K562 (cell line): ENCODE results near the gene GRB2. TPM values are rescaled to one million over a fixed set of nuclear protein-coding genes. Genes with fewer than 3 reads are reported as not detected.

Source experiments
- FOXJ3 ChIP-seq: sonication (generic); formaldehyde crosslinking; IDR thresholded peaks from 2 replicates; pipeline ENCODE4 v1.4.0; 2020; ENCODE audit warnings: mild to moderate bottlenecking, missing genetic modification reagents
- GATAD2B ChIP-seq: fragments of 450-650 bp; IDR thresholded peaks from 2 replicates; pipeline ENCODE4 v1.6.1; 2017; ENCODE audit warnings: mild to moderate bottlenecking, borderline replicate concordance
- PURB ChIP-seq: sonication (generic); formaldehyde crosslinking; IDR thresholded peaks from 2 replicates; pipeline ENCODE4 v1.9.0; 2021; ENCODE audit warnings: low read depth, mild to moderate bottlenecking, missing genetic modification reagents
- RAD51 ChIP-seq: fragments of 450-650 bp; IDR thresholded peaks from 2 replicates; pipeline ENCODE4 v1.7.1; 2016; ENCODE audit warnings: low read depth, mild to moderate bottlenecking, borderline replicate concordance
- STAT5B ChIP-seq: fragments of 250-450 bp; sonication (Bioruptor Pico); IDR thresholded peaks from 2 replicates; pipeline ENCODE4 v1.8.0; 2021; ENCODE audit warnings: mild to moderate bottlenecking, inconsistent platforms
- TAF7 ChIP-seq: fragments of 450-650 bp; IDR thresholded peaks from 2 replicates; pipeline ENCODE4 v1.6.1; 2016; ENCODE audit warnings: missing genetic modification characterization, missing compliant biosample characterization
- ZNF263 ChIP-seq: sonication (generic); formaldehyde crosslinking; IDR thresholded peaks from 2 replicates; pipeline ENCODE4 v1.8.0; 2022; ENCODE audit warnings: mild to moderate bottlenecking, missing genetic modification reagents, borderline replicate concordance
- polyA plus RNA-seq, 8 experiments: library from polyadenylated mRNA; depleted of rRNA in 4 of 8; stranded (reverse) in 5 of 8; unstranded in 3 of 8; fragments of >200 nt; fragmentation: Nextera tagmentation in 2 of 8; fragmentation: Illumina TruSeq in 1 of 8; extraction: Ambion mirVana in 2 of 8; extraction: Trizol in 1 of 8; gene quantifications; 2 replicates each; pipeline versions ENCODE4 v1.2.1 to v1.2.3, GENCODE V29; 2011 to 2014; ENCODE audit warnings: inconsistent platforms in 1 of 8, missing spikeins in 1 of 8
- total RNA-seq, 7 experiments: library from RNA; depleted of rRNA in 6 of 7; stranded (reverse); fragments of >200 nt in 6 of 7; fragmentation: Illumina TruSeq in 2 of 7; extraction: Trizol in 2 of 7; gene quantifications; 2 replicates each; pipeline versions ENCODE4 v1.2.1 to v1.2.3, GENCODE V29; 2011 to 2021; ENCODE audit warnings: low replicate concordance in 1 of 7
- TF ChIP-seq, protein P1 (sequence below): conservative IDR thresholded peaks from 2 replicates; pipeline ENCODE4 v1.6.1; 2011; ENCODE audit warnings: low read depth, mild to moderate bottlenecking, low read length; ENCODE audit not compliant: control insufficient read depth
- TF ChIP-seq, protein P2 (sequence below): fragments of 450-650 bp; formaldehyde crosslinking; IDR thresholded peaks from 2 replicates; pipeline ENCODE4 v1.4.0; 2022; ENCODE audit warnings: mild to moderate bottlenecking, moderate library complexity
- TF ChIP-seq, protein P3 (sequence below): fragments of 450-650 bp; formaldehyde crosslinking; conservative IDR thresholded peaks from 2 replicates; pipeline ENCODE4 v1.4.0; 2022; ENCODE audit warnings: mild to moderate bottlenecking, missing genetic modification characterization
- TF ChIP-seq, protein P4 (sequence below), 2 experiments: fragments of 450-650 bp in 1 of 2; sonication (generic) in 1 of 2; formaldehyde crosslinking in 1 of 2; IDR thresholded peaks; 2 replicates each; pipeline versions ENCODE4 v1.7.1 to v1.9.0; 2016 to 2022; ENCODE audit warnings: inconsistent platforms in 1 of 2, mild to moderate bottlenecking in 1 of 2, missing genetic modification reagents in 1 of 2
- TF ChIP-seq, protein P5 (sequence below): fragments of 450-650 bp; IDR thresholded peaks from 2 replicates; pipeline ENCODE4 v1.6.1; 2016; ENCODE audit warnings: missing biosample characterization, missing genetic modification characterization

The GRB2 gene
- total and polyA plus RNA-seq, 9 of the 15 experiments (the other 6 are each of a cell fraction or from before 2014, with no cell fraction given) = 57.2 to 136 (median 84.8) TPM

DNA sequence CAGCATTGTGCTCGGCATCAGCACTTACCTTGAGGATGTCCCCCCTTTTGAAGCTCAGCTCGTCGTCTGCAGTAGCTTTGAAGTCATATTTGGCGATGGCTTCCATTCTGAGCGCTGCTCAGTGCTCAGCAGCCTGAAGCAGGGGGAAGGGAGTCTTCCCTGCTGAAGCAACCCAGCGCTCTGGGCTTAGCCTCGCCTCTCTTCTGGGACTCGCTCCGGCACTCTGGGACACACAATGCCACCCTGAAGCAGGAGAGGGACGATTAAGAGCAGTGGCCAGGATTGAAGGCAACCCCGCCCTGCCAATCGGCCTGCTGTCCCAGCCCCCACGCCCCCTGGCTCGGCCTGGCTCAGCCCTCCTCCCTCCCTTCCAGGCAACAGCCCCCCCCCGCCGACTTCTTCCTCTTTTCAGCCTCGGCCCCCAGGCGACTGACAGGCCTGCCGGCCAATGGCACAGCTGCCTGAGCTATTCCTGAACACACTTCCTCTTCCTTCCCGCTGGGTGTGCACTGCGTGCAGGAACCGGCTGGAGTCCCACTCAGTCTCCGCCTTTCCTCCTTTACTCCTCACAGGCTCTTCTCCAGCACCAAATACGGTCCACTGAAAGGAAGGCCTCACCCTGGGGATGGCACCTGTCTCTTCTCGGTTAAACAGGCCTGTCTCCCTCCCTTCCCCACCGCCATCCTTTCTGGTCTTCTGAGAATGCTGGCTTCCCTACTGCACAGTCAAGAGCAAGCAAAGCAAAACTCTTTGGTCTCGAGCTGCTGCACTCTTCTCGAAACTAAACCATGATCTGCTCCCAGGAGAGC, 11.8 kb downstream of the GRB2 start (continued):
- TF ChIP-seq GATAD2B (no peak), PURB (no peak), TAF7 (tag) (no peak), ZNF263 (CRISPR knock-in tag) (peak; percentile 66; the same call in 1 of the 2 replicates), FOXJ3 (CRISPR knock-in tag) (no peak), STAT5B (CRISPR knock-in tag) (no peak), RAD51 (no peak)
- TF ChIP-seq, protein P1, sequence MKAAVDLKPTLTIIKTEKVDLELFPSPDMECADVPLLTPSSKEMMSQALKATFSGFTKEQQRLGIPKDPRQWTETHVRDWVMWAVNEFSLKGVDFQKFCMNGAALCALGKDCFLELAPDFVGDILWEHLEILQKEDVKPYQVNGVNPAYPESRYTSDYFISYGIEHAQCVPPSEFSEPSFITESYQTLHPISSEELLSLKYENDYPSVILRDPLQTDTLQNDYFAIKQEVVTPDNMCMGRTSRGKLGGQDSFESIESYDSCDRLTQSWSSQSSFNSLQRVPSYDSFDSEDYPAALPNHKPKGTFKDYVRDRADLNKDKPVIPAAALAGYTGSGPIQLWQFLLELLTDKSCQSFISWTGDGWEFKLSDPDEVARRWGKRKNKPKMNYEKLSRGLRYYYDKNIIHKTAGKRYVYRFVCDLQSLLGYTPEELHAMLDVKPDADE = no peak
- TF ChIP-seq, protein P2, sequence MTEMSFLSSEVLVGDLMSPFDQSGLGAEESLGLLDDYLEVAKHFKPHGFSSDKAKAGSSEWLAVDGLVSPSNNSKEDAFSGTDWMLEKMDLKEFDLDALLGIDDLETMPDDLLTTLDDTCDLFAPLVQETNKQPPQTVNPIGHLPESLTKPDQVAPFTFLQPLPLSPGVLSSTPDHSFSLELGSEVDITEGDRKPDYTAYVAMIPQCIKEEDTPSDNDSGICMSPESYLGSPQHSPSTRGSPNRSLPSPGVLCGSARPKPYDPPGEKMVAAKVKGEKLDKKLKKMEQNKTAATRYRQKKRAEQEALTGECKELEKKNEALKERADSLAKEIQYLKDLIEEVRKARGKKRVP (CRISPR knock-in tag) = no peak
- TF ChIP-seq, protein P3, sequence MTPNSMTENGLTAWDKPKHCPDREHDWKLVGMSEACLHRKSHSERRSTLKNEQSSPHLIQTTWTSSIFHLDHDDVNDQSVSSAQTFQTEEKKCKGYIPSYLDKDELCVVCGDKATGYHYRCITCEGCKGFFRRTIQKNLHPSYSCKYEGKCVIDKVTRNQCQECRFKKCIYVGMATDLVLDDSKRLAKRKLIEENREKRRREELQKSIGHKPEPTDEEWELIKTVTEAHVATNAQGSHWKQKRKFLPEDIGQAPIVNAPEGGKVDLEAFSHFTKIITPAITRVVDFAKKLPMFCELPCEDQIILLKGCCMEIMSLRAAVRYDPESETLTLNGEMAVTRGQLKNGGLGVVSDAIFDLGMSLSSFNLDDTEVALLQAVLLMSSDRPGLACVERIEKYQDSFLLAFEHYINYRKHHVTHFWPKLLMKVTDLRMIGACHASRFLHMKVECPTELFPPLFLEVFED (CRISPR knock-in tag) = no peak
- TF ChIP-seq, protein P4, sequence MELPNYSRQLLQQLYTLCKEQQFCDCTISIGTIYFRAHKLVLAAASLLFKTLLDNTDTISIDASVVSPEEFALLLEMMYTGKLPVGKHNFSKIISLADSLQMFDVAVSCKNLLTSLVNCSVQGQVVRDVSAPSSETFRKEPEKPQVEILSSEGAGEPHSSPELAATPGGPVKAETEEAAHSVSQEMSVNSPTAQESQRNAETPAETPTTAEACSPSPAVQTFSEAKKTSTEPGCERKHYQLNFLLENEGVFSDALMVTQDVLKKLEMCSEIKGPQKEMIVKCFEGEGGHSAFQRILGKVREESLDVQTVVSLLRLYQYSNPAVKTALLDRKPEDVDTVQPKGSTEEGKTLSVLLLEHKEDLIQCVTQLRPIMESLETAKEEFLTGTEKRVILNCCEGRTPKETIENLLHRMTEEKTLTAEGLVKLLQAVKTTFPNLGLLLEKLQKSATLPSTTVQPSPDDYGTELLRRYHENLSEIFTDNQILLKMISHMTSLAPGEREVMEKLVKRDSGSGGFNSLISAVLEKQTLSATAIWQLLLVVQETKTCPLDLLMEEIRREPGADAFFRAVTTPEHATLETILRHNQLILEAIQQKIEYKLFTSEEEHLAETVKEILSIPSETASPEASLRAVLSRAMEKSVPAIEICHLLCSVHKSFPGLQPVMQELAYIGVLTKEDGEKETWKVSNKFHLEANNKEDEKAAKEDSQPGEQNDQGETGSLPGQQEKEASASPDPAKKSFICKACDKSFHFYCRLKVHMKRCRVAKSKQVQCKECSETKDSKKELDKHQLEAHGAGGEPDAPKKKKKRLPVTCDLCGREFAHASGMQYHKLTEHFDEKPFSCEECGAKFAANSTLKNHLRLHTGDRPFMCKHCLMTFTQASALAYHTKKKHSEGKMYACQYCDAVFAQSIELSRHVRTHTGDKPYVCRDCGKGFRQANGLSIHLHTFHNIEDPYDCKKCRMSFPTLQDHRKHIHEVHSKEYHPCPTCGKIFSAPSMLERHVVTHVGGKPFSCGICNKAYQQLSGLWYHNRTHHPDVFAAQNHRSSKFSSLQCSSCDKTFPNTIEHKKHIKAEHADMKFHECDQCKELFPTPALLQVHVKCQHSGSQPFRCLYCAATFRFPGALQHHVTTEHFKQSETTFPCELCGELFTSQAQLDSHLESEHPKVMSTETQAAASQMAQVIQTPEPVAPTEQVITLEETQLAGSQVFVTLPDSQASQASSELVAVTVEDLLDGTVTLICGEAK (IDR thresholded peaks at IDR 0.05) = peak; percentile 97
- TF ChIP-seq, protein P4 (CRISPR knock-in tag; IDR thresholded peaks at IDR 0.05) = no peak
- TF ChIP-seq, protein P5, sequence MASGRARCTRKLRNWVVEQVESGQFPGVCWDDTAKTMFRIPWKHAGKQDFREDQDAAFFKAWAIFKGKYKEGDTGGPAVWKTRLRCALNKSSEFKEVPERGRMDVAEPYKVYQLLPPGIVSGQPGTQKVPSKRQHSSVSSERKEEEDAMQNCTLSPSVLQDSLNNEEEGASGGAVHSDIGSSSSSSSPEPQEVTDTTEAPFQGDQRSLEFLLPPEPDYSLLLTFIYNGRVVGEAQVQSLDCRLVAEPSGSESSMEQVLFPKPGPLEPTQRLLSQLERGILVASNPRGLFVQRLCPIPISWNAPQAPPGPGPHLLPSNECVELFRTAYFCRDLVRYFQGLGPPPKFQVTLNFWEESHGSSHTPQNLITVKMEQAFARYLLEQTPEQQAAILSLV = no peak
